ENCODE measurements around the gene PDGFC.

Gene PDGFC

GRCh38 chr4:156969911-156970310, 1.7 kb downstream of the PDGFC start:
- no peak for DNase-seq (ENCODE audit: low read depth)
- TF ChIP-seq, protein P1, sequence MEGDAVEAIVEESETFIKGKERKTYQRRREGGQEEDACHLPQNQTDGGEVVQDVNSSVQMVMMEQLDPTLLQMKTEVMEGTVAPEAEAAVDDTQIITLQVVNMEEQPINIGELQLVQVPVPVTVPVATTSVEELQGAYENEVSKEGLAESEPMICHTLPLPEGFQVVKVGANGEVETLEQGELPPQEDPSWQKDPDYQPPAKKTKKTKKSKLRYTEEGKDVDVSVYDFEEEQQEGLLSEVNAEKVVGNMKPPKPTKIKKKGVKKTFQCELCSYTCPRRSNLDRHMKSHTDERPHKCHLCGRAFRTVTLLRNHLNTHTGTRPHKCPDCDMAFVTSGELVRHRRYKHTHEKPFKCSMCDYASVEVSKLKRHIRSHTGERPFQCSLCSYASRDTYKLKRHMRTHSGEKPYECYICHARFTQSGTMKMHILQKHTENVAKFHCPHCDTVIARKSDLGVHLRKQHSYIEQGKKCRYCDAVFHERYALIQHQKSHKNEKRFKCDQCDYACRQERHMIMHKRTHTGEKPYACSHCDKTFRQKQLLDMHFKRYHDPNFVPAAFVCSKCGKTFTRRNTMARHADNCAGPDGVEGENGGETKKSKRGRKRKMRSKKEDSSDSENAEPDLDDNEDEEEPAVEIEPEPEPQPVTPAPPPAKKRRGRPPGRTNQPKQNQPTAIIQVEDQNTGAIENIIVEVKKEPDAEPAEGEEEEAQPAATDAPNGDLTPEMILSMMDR (IDR thresholded peaks at IDR 0.05; ENCODE audit: control insufficient read depth, insufficient read depth, low read depth, low read length, missing control alignments): no peak
- peak overlapping the region; percentile 78 for H3K4me3 ChIP-seq (ENCODE audit: control insufficient read depth, low read depth, low read length)

DNA sequence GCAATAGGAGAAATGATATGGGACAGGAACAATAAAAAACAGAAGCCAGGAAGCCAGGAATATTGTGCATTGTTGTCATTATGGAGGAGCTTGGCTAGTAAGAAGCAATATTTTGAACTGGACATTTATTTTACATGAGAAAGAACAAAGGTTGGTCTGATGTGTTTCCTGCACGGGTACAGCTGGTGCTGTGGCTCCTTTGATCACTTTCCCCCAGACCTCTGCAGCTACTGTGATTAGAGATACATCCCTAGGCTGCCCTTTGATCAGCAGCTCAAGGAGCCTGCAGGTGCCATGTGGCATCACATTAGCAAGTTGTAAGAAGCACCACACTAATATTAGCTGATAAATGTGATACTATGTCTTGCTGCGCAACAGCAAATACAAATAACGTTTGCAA, 2.5 kb downstream of the PDGFC start:
- no peak for DNase-seq (ENCODE audit: low read depth)
- H3K4me3 ChIP-seq (ENCODE audit: control insufficient read depth, low read depth, low read length): peak overlapping the region; percentile 78

GRCh38 chr4:156968479-156968984, 3.1 kb downstream of the PDGFC start:
- peak overlapping the region; percentile 78 for H3K4me3 ChIP-seq (ENCODE audit: control insufficient read depth, low read depth, low read length)
- peak; percentile 81 for DNase-seq (ENCODE audit: low read depth)
- TF ChIP-seq, protein P1 (IDR thresholded peaks at IDR 0.05; ENCODE audit: control insufficient read depth, insufficient read depth, low read depth, low read length, missing control alignments): peak; percentile 81

More for the DNA sequence above, 2.5 kb downstream of the PDGFC start:
- TF ChIP-seq, protein P1 (IDR thresholded peaks at IDR 0.05; ENCODE audit: control insufficient read depth, insufficient read depth, low read depth, low read length, missing control alignments): no peak

DNA sequence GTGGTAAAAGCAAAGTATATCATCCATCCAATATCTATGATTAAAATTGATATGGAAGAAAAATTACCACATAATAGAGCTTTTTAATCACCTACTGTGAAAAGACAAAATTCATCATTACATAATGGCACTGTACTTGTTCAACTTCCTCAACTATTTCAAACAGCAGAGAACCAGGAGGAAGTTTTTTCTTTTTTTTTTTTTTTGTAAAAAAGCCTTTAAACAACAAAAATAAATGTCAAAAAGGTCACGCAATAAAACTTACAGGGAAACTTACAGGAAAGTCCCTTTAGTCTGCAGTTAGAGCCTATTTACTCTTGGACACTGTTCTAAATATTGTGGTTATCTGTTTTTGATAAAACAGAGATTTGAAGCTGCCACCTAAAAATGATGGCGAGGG, 4.8 kb downstream of the PDGFC start:
- H3K4me3 ChIP-seq (ENCODE audit: control insufficient read depth, low read depth, low read length): no peak overlapping the region
- DNase-seq (ENCODE audit: low read depth): no peak
- TF ChIP-seq, protein P1 (IDR thresholded peaks at IDR 0.05; ENCODE audit: control insufficient read depth, insufficient read depth, low read depth, low read length, missing control alignments): no peak

GRCh38 chr4:156963419-156963818, 8.2 kb downstream of the PDGFC start:
- no peak overlapping the region for H3K4me3 ChIP-seq (ENCODE audit: control insufficient read depth, low read depth, low read length)
- no peak for DNase-seq (ENCODE audit: low read depth)
- TF ChIP-seq, protein P1 (IDR thresholded peaks at IDR 0.05; ENCODE audit: control insufficient read depth, insufficient read depth, low read depth, low read length, missing control alignments): no peak

DNA sequence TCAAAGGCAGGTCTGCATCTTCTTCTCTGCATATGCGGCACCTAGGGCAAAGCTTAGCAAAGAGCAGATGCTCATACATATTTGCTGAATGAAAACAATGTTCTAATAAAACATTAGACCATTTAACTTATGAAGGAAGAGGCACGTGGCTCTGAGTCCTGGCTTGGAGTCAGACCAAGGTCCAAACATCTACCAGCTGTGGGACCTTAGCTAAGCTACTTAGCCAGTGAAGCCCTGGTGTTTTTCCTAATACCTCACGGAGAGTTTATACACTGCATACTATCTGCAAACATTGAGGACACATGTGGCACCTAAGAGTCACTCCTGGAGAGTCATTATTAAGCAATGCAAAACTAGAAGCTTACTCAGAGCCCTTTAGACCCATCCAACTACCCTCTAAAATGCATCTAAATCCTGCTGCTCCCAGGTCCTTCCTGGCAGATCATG, 9.0 kb downstream of the PDGFC start:
- TF ChIP-seq, protein P1 (IDR thresholded peaks at IDR 0.05; ENCODE audit: control insufficient read depth, insufficient read depth, low read depth, low read length, missing control alignments): no peak
- H3K4me3 ChIP-seq (ENCODE audit: control insufficient read depth, low read depth, low read length): no peak overlapping the region
- DNase-seq (ENCODE audit: low read depth): peak; percentile 83

DNA sequence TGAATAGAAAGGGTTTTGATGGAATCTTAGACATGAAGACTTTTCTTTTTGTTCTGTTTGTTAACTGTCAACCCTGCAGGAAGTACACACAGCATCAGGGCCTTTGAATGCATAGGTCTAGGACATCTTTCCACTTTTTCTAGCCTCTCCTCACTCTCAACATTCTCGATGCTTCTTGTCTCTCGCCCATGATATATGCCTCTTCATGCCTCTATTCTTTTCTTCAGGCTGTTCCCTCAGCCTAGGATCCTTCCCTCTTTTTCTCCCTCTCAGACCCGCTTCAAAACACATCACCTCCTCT, 9.6 kb downstream of the PDGFC start:
- H3K4me3 ChIP-seq (ENCODE audit: control insufficient read depth, low read depth, low read length): no peak overlapping the region
- TF ChIP-seq, protein P1 (IDR thresholded peaks at IDR 0.05; ENCODE audit: control insufficient read depth, insufficient read depth, low read depth, low read length, missing control alignments): no peak
- DNase-seq (ENCODE audit: low read depth): no peak
